HG03521 (cell line): ENCODE results near the gene PNMA8C.

ENCODE experiments used
- ATAC-seq: cut with Tn5 transposase; IDR thresholded peaks from one replicate; pipeline ENCODE4 v1.9.1; 2021; ENCODE audit warnings: mild to moderate bottlenecking, moderate library complexity; ENCODE audit not compliant: unreplicated experiment

Gene PNMA8C

DNA sequence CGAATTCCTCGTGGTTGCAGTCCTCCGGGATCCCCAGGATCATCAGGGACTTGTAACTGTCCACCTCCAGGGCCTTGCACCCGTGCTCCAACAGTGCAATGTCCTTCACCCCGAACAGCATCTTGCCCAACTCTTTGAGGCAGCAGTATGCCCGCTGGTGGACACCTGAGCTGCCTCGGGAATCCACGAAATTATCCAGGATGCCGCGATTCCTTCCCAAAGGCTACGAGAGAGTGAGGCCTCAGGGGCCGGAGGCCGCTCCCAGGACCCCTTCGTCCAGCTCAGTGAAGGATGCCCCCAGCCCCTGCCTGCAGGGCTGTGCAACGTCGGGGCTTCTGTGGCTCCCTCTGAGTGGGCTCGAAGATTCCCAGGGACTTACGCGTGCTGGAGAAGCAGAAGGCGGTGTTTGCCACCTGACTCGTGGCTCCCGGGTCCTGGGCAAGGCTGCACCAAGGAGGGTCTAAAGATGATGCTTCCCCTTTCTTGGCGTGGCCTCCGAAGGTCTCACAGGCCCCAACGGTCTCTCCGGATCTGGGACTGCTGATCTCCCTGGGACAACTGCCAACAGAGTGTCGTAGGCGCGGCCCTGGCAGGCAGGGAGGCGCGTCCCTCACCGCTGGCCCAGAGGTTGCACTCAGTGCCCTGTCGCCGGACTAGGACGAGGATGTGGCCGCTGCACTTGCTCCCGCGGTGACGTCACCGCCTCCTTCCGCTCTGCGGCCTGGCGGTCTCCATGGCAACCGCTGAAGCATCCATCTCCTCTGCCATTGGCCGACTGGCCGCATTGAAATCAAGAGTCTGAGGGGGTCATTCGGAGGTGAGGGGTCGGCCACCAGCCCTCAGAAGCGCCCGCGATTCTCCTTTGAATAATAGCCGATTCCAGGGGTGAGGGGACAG, at the start of gene PNMA8C:
Gene PNMA8C, minus strand, starts transcription at position 698 of the 897 bp plus-strand sequence. Its CDS starts 577 bp downstream, at position 121.
- ATAC-seq: no peak

DNA sequence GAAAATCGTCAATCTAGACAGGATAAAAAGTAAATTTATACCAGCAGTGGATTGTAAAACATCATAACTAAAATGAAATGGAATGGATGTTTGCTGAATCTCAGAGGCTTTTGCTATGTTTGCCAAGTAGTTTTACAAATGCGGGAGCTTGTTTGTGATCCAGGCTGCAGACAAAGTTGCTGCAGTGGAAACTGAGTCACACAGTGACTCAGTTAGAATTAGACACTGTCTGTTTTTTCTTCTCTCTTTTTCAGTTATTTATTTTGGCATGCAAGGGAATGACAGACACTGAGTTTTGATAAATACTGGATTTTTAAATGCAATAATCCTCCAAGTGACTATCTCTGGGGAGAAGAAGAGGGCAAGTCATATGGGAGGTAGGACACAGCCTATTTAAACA, 47.2 kb upstream of the PNMA8C start:
- ATAC-seq: no peak

DNA sequence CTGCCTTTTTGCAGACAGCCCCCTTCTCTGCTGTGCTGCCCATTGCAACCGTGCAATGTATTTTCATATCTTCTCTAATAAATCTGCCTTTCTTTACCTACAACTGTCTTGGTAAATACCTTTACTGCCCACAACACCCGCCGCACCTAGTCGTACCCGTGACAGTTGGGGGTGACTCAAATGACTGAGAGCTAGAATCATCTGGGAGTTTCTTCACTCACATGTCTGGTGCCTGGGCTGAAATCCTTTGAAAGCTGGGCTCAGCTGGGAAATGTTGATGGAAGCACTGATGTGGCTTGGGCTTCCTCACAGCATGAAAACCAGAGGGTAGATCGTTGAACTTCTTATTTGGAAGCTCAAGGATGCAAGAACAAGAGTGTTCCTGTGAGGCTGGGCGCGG, 45.5 kb upstream of the PNMA8C start:
- no peak for ATAC-seq

DNA sequence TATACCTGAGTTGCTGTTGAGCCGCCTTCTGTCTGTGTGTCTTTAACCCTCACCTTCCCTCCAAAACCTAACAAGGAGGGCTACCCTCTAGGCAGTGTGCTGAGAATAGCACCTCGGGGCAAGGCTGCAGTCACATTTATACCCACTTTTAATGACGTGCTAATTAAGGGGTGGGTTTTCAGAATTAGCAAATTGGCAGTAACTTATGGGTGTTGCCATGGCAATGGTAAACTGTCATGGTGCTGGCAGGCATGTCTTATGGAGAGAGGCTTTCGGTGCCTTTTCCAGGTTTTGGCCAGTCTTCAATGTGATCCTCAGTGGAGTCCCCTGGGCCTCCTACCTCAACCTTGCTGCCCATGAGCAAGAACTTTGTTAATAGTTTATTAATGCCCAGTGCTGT, 43.9 kb upstream of the PNMA8C start:
- ATAC-seq: no peak

DNA sequence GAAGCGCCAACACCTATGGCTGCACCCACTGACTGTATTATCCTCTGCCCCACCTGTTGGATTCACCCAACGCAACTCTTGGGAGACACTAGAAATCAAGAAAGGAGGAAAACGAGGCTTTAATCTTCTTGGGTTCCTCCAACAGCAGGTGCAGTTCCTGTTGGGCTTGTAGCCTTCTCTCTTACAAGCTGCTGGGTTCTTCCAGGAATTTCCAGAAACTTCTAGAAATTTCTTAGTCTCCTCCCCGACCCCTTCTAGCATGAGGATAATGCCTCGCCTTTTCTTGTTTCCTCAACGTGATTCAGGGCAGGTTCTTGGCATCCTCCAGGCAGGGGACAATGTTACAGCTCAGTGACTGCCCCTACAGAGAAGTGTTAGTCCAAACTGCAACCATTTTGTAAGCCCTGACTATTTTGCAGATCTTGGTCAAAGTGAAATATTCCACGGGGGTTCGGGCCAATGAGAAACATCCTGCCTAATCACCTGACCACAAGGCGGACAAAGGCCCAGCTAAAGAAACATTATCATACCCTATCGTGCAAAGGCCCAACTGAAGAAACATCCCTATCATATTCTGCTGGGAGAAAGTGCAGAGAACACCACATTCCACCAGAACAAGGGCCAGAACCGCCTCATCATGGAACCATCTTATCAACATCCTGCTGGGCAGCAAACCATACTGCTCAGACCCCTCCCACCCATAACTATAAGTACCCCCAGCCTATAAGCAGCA, 43.2 kb upstream of the PNMA8C start:
- ATAC-seq: no peak

DNA sequence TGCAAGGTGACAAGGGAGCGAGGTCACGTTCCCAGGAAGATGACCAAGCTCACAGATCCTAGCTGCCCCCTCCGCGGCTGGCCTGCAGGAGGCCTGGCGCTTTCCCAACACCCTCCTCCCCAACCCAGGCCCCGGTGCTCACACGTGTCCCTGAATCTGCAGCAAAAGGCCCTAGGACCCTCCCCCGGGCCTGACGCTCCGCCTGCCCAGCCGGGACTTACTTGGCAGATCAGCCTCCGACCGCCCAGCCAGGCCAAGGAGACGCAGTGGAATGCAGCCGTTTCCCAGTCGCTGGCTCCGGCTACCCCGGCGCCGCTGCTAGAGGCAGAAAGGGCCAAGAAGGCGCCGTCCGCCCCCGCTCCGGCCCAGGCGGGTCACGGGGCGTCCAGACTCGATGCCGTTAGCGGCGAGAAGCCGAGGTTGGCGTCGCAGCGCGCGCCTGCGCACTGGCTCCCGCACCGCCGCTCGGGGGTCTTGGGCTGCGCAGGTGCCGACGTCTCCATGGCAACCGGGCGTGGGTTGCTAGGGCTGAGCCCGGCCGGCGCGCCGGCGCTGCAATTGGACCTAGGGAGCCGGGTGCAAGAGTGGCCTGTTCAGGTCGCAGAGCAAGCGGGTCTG, 42.5 kb upstream of the PNMA8C start, which contains the start of gene PNMA8A:
Gene PNMA8A, minus strand, starts transcription at position 448 of the 618 bp plus-strand sequence. CDS start 528 bp downstream, outside the sequence.
- ATAC-seq: no peak

DNA sequence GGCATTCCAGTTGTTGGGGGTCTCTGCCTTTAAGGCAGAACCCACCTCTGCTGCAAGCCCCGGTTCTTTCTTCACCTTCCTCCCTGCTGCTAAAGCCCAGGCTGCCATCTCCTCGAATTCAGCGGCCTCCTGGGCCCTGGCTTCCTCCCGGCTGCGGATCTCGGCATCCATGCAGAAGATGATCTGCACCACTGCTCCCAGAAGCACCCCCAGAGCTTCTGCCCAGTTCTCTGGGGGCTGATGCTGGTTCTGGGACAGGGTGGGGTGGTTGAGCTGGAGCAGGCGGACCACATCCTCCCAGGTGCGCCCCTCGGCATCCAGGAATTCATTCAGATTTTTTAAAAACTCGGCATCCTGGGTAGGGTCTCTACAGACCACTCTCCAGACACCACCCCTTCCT, 41.6 kb upstream of the PNMA8C start:
- no peak for ATAC-seq

DNA sequence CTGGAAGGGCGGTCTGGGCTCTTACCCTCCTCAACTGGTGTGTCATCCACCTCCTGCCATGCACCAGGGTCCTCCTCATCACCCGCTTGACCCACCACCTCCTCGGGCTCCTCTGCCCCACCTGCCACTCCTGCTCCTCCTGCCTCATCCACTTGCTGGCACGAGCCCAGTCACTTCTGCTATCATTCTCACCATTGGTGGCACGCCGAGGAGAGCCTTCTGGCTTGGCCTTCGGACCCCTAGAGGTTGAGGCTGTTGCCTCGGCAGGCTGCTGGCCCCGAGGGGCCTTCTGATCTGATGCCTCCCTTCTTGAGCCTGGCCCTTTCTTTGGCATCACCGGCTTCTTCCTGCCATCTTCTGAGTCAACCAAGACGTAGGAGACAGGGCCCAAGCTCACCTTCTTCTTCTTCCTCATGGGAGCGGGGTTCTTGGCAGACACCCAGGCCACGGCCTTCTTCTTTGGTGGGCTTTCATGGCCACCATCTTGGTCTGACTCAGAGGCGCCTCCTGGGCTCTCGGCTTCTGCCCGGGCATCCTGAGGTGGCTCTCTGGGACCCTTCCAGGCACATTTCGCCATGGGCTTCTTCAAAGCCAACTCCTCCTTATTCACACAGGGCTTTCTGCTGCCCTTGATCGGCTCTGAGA, 40.9 kb upstream of the PNMA8C start:
- ATAC-seq: no peak

DNA sequence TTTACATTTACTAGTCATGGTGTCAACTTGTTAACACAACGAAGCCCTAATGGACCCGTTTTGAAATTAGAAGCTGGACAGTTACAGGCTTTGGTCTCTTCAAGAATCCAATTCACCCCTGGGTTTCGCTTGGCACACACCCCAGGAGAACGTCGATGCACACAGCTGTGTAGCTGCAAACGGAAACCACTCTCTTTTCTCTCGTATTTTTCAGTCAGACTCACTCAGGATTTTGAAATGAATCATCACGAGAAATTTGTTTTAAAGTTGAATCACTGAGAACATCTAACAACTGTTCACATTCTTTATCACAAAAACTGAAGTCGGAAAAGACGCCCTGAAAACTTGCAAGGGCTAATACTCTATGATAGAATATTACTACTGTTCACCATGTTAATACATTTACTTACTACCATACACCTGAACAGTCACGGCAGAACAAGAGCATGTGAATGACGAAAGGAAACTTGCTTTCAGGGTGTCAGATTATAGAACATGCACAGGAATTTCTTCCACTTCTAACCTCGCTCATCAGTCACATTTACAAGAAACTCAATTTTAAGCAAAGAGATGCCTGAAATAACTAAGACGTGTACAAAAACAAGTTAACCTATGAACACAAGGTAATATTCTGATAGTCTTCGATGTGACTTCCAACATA, 37.9 kb upstream of the PNMA8C start:
- ATAC-seq: no peak

DNA sequence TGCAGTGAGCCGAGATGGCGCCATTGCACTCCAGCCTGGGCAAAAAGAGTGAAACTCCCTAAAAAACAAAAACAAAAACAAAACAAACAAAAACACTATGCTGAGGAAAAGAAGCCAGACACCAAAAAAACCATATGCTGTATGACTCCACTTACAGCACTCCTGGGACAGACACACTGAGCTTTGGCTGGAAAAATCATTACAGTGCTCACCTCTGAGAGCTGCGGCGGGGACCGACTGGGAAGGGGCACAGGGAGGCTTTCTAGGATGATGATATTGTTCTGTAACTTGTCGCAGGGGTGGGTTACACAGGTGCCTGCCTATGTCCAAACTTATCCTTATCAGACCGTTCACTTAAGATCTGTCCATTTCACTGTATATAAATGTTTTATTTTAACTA, 34.8 kb upstream of the PNMA8C start:
- no peak for ATAC-seq

DNA sequence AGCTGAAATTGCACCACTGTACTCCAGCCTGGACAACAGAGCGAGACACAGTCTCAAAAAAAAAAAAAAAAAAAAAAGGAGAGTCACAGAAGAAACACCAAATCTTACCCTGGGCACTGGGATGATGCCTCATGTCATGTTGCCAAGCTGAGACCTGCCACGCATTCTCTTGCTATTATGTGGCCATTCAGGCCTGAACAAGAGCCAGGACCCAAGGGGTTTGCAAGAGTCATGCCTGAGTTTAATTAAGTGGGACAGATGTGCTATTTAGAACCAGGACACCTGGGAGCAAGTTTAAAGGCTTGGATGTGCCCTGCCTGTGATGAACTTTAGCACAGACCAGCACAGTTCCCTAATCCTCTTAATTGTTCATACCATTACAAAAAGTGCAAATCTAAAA, 32.8 kb upstream of the PNMA8C start:
- no peak for ATAC-seq

DNA sequence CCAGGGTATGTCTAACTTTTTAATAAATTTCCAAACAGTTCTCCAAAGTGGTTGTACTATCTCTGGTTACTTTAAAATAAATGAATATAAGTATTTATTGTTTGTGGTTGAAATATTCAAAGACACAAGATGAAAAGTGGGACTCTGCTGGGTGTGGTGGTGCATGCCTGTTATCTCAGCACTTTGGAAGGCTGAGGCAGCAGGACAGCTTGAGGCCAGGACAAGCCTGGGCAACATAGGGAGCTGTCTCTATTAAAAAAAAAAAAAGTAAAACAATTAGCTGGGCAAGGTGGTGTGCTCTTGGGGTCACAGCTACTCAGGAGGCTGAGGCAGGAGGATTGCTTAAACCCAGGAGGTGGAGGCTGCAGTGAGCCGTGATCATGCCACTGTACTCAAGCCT, 32.2 kb upstream of the PNMA8C start:
- no peak for ATAC-seq

DNA sequence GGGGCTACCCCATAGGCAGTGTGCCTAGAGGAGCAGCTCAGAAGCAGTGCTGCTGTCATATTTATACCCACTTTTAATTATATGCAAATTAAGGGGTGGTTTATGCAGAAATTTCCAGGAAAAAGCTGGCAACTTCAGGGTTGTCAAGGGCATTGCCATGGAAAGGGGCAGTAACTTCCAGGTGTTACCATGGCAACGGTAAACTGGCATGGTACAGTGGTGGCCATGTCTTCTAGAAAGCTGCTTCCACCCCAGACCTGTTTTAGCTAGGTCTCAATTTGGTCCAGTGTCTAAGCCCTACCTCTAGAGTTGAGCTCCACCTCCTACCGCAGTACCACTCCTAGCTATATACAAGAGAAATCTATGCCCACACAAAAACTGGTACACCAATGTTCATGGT, 31.3 kb upstream of the PNMA8C start:
- no peak for ATAC-seq

DNA sequence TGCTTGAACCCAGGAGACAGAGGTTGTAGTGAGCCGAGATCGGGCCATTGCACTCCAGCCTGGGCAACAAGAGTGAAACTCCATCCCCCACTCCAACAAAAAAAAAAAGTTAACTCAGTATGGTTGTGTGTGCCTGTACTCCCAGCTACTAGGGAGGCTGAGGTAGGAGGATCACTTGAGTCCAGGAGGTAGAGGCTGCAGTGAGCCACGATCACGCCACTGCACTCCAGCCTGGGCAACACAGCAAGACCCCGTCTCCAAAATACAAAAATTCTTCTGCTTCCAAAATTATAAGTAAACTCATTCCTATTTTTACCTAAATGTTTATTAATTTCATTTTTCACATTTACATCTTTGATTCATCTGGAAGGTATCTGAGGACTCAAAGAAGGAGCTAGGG, 28.2 kb upstream of the PNMA8C start:
- ATAC-seq: no peak

DNA sequence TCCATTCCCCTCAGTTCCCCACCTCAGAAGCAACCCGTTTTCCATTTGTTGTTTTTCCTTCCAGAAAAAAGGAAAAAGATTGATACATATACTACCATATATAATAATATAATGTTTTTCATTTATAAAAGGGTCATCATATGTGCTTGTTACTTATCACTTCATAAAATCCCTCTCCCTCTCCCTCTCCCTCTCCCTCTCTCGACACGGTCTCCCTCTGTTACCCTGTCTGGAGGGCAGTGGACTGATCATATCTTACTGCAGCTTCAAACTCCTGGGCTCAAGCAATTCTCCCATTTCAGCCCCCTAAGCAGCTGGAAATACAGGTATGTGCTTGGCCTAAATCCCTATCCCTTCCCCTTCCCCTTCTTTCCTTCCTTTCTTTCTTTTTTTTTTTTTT, 25.5 kb upstream of the PNMA8C start:
- no peak for ATAC-seq

DNA sequence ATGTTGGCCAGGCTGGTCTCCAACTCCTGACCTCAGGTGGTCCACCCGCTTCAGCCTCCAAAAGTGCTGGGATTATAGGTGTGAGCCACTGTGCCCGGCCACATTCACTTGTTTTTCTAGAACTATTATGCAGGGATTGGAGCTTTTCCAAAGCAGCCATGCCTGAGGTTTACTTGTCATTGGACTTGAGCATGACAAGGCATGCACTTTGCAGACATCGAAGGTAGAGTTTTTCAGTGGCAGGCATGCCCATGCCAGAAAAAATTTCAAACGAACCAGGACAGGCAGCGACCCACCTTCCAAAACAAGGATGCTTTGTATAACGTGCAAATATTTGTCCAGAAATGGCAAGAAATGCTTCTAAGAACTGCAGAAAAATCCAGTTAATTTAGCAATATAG, 24.9 kb upstream of the PNMA8C start:
- ATAC-seq: no peak

DNA sequence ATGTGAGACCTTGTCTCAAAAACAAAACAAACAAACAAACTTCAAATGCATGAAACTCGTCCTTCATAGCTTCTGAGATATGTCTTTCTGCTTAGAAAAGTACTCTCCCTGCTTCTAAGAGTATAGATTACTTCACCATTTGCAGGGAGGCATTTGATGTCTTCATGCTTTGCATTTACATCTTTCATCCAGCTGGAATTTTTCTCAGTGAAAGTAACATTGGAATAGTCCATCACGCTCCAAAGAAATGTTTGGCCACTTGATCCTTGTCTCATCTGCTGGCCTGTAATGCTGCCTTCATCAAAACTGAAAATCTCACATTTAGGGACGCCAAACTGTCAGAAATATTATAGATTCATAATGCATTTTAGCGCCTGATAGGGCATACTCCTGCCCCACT, 23.4 kb upstream of the PNMA8C start:
- ATAC-seq: no peak

DNA sequence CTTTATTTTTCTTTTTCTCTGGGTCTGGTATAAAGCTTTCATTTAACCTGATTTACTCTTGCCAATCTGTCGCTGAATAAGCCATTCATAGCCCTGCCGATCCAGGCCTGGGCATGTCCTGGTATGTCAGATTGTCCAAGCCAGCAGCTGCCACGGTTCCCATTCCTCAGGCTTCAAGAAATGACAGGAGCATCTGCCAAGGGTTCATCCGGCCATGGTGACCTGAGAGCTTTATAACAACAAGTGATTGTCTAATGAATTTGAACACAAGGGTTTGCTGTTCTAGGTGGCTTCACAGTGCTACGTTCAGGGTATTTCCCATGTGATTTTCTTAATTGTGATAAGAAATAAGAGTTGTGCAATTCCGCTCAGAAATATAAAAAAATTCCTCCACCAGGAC, 22.6 kb upstream of the PNMA8C start:
- ATAC-seq: no peak

DNA sequence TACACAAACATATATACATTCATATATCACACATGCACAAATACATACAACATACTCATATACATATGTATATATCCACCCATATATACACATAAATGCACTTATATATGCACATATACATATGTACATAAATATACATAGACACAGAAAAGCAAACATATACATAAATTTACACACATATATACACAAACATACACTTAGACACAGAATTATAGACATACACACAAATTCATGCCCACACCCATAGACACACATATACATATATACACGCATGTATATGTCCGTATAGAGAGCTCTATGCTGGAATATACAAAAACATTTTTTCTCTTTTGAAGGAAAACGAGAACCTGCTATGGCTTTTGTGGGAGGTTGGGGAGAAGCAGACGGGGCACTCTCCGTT, 22.0 kb upstream of the PNMA8C start:
- no peak for ATAC-seq

DNA sequence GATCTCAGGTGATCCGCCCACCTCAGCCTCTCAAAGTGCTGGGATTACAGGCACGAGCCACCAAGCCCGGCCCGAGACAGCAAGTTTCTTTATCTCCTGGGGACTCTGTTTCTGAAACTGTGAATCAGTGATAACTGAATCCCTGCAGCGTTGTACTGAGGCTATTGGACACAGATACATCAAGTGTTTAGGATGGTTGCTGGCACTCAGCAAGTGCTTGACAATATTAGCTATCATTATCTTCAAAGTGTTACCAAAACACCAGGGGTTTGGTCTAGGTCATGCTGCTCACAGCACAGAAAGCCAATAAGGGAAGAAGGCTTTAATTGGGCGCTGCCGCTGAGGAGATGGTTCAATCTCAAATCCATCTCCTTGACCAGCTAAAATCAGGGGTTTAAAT, 20.5 kb upstream of the PNMA8C start:
- ATAC-seq: no peak

DNA sequence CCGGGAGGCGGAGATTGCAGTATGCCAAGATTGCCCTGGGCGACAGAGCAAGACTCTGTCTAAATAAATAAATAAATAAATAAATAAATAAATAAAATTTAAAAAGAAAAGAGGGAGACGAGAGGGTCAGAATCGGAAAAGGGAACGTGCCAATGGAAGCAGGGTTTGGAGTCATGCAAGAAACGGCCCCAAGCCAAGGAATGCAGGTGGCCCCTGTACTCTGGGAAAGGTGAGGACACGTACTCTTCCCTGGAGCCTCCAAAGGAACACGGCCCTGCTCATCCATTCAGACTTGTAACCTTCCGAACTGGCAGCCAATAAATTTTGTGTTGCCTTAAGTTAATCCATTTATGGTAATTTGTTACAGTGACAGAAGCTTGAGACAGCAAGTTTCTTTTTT, 19.9 kb upstream of the PNMA8C start:
- ATAC-seq: no peak
